DMS53 (cell line): ENCODE results near the gene EHMT2.

Experiments used
- DNase-seq: peaks from one replicate; lab custom pipeline; 2025; lab: John Stamatoyannopoulos, UW

The EHMT2 gene

DNA sequence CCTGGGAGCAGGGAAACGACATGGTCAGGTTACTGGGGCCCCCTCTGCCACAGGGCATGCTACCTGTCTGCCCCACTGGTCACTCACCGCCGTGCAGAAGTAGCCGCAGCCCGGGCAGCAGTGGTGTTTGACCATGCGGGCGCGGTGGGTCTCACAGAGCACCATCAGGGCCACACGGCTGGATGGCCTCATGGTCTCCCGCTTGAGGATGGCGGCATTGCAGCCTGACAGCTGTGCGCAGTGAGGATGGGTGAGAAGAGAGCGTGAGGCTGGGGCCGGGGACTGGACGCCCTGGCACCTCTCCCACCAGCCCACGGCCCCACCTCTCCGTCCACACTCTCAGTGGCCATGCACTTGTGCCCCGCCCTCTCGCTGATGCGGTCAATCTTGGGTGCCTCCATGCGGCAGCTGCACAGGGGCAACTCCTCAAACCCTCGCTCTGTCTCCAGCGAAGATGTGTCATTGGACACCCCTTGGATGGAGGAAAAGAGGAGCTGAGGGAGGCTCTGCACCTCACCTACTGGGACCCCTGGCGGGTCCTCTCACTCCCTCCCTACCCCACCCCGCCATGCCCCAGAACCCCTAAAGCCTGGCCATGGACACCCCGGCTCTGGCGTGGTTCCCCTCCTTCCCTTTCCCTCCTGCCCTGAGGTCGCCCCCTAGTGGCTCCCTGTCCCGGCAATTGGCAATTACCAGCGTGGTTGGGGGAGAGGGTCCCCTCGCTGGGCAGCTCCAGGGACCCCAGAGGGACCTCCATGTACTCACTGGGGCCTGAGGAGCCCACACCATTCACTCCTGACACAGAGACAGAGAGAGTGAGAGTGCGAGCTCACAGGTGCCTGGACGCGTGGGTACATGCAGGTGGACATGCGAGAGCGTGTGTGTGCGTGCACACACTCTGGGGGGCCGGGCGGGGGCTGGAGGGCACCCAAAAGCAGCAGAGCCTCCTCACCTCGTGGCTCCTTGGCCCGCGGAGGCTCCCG, 8.9 kb downstream of the EHMT2 start:
- peak; percentile 50 for DNase-seq

DNA sequence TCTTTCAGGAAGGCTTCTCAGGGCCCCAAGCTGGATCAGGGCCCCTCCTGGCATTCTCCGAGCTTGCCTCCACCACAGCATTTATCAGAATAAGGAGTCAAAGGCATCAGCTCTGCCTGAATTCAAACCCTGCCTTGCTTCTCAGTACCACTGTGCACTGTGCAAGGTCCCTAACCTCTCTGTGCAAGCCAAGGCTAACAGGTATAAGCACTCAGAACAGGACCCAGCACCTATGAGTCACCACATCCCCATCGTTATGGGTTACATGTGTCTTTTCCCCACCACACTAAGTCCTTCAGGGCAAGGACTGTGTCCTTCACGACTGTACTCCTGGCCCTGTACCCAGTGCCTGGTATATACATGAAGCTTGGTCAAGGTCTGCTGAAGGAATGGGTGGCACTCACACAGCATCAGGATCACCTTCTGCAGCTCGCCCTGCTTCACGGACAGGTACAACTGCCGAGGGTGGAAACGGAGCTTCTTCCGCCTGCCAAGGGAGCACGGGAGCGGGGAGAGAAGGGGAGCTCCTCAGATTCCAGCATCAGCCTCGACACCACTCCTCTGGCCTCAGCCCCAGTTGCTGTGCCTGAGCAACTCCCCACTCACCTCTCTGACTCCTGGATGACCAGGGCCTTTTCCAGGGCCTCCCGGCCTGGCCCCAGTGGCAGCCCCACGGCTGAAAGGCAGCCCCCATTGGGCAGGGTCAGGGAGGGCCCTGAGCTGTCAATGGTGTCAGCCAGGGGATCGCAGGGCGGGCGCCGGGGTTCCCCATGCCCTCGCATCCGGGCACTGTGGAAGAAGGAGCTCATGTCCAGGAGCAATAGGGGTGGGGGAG, 10.1 kb downstream of the EHMT2 start:
- no peak for DNase-seq

DNA sequence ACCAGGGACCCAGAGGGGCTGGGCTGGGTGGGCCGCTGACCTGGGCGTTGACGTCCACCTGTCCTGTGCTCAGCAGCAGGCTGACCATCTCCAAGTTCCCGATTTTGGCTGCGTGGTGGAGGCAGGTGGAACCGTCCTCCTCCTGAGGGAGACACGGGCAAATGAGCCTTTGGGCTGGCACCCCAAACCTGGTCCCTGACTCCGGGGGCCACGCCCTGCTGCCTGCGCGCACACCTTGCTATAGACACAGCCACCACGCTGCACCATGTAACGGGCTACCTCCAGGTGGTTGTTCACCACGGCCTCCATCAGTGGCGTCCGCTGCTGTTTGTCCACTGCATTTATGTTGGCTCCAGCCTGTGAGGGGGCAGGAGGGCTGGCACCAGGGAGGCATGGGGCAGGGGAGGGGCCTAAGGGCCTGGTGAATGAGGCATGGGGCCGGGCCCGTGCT, 10.9 kb downstream of the EHMT2 start:
- DNase-seq, result no peak

GRCh38 chr6:31884528-31885035, 12.9 kb downstream of the EHMT2 start:
- no peak for DNase-seq

GRCh38 chr6:31883676-31884075, 13.8 kb downstream of the EHMT2 start:
- no peak for DNase-seq

- DNase-seq, result peak; percentile 81
These were observed 15.2 kb downstream of the EHMT2 start for GRCh38 chr6:31882344-31882743.

- DNase-seq, result no peak
These were observed 16.2 kb downstream of the EHMT2 start for GRCh38 chr6:31881136-31881859.

DNA sequence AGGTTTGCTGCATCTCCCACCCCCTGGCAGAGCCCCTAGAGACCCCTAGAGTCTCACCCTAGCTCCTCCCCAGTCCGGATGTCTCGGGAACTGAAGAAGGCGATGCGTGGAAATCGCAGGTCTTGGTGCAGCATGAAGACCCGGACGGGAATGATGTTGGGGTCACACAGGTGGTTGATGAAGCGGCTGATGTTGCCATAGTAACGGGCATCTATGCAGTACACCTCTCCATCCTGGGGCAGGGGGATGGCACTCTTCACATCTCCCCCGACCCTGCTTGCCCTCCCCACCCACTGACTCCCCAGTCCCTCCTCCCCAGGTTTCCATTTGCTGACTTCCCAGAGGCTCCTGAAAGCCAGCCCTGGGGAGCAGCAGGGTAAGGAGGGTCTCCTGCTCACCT, 16.9 kb downstream of the EHMT2 start:
- DNase-seq, result no peak

DNA sequence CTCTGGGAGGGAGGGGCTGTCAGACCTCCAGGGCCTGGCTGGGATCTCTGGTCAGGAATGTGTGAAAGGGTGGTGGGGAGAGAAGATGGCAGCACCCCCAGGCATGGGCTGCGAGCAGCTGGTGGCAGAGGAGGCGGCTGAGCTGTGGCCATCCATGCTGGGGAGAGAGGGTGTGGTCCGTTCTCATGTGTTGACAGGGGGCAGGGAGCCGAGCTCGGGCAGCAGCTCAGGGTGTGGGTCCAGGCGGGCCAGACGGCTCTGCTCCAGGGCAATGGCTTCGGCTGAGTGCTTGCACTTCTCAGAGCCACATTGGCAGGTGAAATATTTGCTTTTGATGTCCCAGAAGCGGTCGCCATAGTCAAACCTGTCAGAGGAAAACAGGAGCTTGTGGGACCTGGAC, 17.6 kb downstream of the EHMT2 start:
- DNase-seq, result no peak

DNA sequence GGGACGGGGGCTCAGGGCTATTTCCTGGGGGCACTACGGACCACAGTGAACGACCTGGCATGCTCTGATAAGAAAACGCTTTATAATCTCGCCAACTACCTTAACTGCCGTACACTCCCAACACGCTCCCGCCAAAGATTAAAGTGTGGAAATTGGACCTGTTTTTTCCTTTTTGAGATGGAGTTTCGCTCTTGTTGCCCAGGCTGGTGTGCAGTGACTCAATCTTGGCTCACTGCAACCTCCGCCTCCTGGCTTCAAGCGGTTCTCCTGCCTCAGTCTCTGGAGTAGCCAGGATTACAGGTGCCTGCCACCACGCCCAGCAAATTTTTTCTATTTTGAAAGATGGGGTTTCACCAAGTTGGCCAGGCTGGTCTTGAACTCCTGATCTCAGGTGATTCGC, 18.4 kb downstream of the EHMT2 start:
- no peak for DNase-seq

GRCh38 chr6:31878726-31879125, 18.8 kb downstream of the EHMT2 start, which contains the start of gene SLC44A4:
SLC44A4 (minus strand) TSS chr6:31878997; CDS start chr6:31878980, 17 bp downstream.
- no peak for DNase-seq

DNA sequence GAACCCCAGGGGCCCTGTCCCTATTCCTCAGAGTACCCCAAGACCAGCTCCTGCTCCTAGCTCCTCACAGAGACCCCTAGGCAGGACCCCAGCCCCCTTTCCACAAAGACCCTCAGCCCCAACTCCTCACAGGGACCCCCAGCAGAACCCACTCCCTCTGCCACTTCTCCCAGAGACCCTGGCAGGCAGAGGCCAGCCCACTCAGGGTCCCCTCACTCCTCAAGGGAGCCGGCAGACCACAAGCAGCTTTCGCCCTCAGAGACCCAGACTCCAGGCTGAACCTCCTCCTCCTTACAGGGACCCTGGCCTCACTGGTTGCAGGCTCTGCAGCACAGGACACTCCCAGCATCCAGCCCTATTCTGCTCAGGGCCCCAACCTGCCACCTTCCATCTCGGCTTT, 19.3 kb downstream of the EHMT2 start:
- DNase-seq, result no peak

- peak; percentile 67 for DNase-seq
These were observed 19.8 kb downstream of the EHMT2 start for GRCh38 chr6:31877651-31878161.

GRCh38 chr6:31877125-31877650, 20.3 kb downstream of the EHMT2 start:
- no peak for DNase-seq

GRCh38 chr6:31876357-31876756, 21.1 kb downstream of the EHMT2 start:
- DNase-seq, result no peak

GRCh38 chr6:31875877-31876276, 21.6 kb downstream of the EHMT2 start:
- no peak for DNase-seq

DNA sequence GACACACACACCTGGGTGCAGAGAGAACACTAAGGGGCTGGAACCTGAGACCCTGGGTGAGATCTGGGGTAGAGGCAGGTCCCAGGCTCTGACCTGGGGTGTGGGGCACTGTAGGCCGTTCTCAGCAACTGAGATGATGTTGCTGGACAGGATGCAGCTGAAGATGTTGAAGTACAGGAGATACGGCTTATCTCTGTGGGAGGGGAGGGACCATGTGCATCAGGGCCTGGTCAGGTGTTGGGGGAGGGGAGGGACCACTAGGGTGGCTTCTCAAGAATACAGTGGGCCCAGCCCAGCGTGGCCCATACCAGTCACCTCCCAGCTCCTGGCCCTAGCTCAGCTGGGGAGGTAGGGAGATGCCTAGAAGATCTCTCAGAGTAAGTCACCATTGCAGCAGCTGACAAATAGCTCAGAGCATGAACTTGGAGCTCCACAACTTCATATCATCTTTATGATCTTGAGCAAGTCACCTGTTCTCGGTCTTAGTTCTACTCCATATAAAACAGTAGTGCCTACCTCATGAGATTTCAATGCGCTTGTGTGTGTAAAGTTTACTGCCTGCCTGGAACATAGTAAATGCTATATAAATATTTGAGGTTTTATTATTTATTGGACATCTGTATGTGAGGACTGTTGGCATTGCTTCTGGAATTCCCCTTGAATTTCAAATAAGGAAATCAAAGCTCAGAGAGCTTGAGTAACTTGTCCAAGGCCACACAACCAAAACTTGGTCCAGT, 22.5 kb downstream of the EHMT2 start:
- DNase-seq, result no peak

GRCh38 chr6:31874084-31874670, 23.3 kb downstream of the EHMT2 start:
- DNase-seq, result peak; percentile 55

GRCh38 chr6:31871046-31871659, 26.3 kb downstream of the EHMT2 start:
- DNase-seq, result no peak
